Activated CD8-positive, alpha-beta memory T cell treated with anti-CD3 and anti-CD28 coated beads for 4 hours (primary cell): ENCODE results near the gene SACM1L.
"Not testable (repeated sequence)": the region's sequence is repeated elsewhere in the genome, so short reads cannot be mapped to it uniquely, and the experiment has no call there.

ENCODE experiments used
- DNase-seq, 2 donors: peaks; one replicate each; pipeline ENCODE4 v3.0.0-alpha.2; 2020; ENCODE audit warnings: low read depth in 2 of 2

SACM1L gene

GRCh38 chr3:45666757-45667431 is 22.3 kb upstream of the SACM1L start:
- no peak for DNase-seq

- no peak for DNase-seq
Measured at GRCh38 chr3:45667569-45667934, 21.6 kb upstream of the SACM1L start.

DNA sequence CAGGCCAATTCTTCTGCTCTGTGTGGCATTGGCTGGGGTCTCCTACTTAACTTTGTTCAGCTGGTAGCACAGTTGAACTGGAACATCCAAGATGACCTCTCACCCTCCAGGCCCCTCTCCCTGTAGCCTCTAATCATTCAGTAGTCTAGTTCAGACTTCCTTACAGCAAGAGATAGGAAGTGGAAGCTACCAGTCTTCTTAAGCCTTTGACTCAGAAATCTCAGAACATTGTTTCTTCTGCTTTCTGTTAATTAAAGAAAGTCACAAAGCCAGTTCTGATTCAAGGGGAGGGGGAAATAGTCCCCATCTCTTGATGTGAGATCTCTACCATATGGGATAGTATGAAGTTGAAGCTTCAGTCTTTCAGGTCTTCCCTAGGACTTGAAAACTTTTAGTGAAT is 18.8 kb upstream of the SACM1L start:
- no peak for DNase-seq

DNA sequence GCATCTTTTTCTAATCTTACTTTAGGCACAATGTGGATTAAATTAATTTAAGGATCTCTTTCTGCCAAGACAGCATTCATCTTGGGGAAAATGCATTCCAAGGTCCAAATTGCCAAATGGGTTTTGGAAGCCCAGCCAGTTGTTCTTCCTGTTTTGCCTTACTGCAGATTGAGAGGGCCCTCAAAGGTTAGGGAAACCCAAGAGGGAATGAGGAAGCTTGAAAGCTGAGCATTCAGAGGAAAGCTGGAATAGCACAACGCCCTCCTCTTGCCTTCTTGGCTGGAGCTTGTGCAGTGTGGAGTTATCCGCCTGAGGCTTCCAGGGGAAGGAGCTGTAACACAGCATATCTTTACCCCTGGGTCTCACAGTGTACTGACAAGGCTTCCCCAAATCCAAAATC is 18.2 kb upstream of the SACM1L start:
- no peak for DNase-seq

DNA sequence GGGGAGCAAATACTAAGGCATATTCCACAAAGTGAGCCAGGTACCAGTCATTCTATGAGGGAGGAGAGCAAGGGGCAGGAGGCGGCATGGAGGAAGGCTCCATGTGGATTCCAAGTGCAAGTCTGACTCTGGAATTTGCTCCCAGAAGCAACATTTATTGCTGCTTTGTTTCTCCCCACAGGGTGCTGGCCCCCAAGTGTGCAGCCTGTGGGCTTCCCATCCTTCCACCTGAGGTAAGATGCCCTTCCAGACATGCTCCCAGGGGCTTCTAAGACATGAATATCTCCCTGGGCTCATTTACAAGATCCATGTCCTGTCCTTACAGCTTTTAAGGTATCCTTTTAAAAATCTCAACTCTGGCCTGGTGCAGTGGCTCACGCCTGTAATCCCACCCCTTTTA is 15.9 kb upstream of the SACM1L start:
- no peak for DNase-seq

DNA sequence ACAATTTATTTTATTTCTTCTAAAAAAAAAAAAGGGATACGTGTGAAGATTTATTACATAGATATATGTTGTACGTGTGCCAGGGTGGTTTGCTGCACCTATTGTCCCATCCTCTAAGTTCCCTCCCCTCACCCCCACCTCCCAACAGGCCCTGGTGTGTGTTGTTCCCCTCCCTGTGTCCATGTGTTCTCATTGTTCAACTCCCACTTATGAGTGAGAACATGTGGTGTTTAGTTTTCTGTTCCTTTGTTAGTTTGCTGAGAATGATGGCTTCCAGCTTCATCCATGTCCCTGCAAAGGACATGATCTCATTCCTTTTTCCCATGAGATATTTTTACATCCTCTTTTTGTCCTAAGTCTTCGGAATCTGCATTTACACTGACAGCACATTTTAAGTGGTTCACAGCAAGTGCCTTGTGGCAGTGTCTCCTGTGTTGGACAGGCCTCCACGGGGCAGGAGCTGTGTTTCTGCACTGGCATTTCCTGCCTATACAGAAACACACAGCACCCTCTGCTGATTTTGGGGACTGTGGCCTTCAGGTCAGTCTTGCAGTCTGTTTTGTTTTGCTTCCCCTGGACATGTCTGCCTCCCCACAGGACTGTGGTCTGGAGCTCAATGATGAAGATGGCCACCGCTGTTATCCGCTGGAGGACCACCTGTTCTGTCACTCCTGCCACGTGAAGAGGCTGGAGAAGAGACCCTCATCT is 12.7 kb upstream of the SACM1L start:
- DNase-seq = no peak

- DNase-seq = peak in 1 of 2 donors; percentile 13
Measured at GRCh38 chr3:45677033-45677446, 12.2 kb upstream of the SACM1L start.

- DNase-seq = no peak
Measured at GRCh38 chr3:45677841-45678240, 11.4 kb upstream of the SACM1L start.

- DNase-seq = no peak
Measured at GRCh38 chr3:45679805-45680204, 9.4 kb upstream of the SACM1L start.

GRCh38 chr3:45681221-45681620 is 8.0 kb upstream of the SACM1L start:
- DNase-seq = no peak

DNA sequence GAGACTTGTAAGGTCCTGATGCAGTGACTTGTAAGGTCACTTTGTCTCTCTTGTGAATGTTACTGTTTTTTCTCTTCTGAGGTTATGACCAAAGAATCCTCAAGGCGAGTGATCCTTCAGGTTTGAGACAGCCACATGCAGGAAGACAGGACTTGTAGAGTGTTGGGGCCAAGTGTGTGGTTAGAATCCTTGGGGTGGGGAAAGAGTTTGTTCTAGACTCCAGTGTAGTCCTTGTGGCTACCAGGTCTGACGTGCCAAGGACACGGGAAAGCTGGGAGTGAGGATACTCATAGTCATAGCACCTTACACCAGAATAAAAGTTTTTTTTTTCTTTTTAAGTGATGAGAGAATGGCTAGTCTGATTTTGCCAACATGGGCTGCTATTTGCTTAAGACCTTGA is 7.3 kb upstream of the SACM1L start:
- no peak for DNase-seq

DNA sequence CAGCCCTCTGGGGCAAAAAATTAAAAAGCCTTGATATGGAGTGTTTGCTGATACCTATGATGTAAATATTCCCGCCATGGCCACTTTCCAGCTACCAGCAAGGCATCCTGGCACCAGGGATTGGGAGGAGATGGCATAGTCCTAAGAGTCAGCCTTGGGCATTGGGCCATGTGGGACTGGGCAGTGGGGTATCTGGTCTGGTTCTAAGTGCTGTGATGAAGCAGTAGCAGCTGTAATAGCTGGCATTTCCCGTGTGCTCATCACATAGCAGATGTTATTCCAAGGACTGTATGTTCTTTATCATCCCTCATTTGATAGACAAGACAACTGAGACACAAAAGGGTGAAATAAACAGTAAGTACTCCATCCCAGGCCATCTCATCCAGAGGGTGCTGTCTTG is 6.9 kb upstream of the SACM1L start:
- DNase-seq = no peak

DNA sequence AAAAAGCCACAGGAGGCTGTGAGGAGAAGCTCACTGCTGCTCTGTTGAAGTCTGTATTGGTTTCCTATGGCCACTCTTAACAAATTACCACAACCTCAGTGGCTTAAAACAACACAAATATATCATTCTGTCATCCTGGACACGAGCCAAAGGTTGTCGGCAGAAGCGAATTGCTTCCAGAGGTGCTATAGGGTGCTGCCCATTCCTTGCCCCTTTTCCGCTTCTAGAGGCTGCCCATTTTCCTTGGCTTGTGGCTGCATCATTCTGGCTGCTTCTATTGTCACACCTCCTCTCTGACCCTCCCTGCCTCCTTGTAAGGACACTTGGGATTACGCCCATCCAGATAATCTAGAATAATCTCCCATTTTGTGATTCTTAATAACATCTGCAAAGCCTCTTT is 6.4 kb upstream of the SACM1L start:
- no peak for DNase-seq

DNA sequence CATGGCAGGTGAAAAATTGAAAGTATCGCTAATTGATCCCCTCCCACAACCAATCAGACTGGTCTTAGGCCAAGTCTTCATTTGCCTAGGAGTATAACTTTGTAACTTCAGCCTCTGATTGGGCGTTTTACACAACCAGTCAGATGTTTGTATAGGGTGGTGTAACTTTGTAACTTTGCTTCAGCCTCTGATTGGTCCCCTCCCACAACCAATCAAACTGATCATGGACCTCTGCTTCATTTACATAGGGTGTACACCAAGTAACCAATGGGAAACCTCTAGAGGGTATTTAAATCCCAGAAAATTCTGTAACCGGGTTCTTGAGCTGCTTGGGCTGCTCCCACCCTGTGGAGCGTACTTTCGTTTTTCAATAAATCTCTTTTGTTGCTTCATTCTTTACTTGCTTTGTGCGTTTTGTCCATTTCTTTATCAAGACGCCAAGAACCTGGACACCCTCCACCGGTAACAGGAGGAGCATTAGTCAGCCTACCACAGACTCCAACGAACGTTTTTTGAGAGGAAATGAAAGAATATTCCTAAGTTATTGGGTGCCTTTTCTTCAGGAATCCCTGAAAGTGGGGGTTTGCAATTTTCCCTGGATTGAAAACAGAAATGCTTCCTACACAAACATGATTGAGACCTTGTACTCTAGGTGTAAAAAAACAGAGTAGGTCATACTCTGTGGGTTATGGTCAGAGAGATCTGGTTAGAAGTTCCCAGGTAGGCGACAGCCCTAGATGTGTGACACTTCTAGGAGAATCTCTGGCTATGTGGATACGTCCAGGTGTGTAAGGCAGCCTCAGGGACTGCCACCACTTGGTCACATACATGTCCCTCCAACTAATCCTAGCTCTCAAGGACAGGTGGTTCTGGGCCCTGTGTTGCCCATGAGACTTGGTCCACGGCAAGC is 5.5 kb upstream of the SACM1L start:
- no peak for DNase-seq

GRCh38 chr3:45684327-45684892 is 4.8 kb upstream of the SACM1L start:
- DNase-seq = no peak

DNA sequence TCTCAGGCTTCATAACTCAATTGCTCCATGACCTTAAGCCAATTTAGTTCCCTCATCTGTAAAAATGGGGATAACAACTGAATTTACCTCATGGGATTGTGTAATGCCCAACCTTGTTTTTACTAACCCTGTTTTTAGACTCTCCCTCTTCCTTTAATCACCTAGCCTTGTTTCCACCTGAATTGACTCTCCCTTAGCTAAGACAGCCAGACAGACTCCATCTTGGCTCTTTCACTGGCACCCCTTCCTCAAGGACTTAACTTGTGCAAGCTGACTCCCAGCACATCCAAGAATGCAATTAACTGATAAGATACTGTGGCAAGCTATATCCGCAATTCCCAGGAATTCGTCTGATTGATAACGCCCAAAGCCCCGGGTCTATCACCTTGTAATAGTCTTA is 3.5 kb upstream of the SACM1L start:
- DNase-seq = not testable (repeated sequence)

DNA sequence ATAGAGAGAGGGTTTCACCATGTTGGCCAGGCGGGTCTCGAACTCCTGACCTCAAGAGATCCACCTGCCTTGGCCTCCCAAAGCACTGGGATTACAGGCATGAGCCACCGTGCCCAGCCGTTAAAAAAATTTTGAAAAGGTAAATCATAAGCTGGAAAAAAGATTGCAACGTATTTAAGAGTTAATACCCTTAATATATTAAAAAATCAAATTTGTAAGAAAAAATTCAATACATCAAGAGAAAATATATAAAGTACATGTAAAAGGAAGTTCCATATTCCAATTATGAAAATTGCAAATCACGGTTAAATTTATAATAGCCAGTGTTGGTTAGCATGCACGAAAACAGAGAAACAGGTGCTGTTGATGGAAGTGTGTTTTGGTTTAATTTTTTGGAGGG is 2.3 kb upstream of the SACM1L start:
- DNase-seq = no peak

DNA sequence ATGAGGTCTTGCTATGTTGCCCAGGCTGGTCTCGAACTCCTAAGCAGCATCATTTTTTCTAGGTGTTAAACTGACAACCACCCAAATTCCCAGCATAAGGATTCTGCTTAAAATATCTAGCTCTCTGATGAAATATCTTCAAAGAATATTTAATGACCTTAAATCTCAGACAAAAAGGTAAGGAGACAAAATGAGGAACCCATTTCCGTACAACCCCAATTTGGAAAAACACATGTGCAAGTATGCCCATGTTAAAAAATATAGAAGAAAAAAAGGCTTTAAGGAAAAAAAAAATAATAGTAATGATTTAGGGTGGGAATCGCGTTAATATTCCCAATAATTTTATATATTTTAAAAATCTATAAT is 1.4 kb upstream of the SACM1L start:
- DNase-seq = no peak

DNA sequence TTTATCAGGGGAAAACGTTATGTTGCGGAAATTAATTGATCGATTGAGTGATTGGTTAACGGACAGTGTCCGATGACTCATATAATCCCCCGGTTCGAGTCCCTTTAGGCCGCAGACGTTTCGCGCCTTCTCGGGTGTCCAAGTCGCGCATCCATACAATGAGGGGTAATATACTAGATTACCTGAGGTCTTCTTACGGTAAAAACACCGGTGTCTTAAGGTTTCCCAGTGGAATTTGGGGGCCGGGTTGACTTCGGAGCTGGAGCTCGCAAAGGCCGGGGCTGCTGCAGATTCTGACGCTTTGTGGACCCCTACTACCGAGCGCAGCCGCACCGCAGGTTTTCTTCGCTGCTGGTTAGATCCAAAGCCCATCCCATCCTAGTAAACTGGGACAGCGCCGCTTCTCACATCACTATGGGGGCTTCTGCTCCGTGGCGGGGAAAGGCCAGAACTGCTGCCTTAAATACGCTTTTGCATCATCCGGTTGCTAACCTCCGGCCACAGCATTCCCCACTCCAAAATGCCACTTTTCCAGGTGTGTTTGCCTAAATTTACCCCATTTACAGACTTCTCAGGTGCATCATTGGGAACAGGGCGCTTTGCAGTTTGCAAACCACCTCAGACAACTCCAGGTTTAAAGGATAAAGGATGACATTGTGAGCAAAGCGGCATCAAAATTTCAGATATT is 858 bp upstream of the SACM1L start:
- DNase-seq = no peak

DNA sequence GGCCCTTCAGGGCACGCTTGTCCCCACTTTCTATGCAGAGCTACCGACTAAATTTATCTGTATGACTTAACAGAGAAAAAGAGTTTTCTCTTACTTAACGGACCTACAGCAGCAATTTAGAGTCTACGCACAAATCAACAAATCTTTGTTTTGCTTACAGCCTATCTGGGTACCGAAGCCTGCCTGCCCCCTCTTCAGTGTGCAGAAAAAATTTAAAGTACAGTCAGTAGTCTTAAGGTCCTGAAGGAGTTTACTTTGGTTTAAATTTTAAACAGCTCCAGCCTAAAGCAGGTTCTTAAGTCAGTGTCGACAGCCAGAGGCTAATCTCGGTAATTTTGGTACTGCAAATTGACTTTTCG is 570 bp downstream of the SACM1L start:
- DNase-seq = no peak

DNA sequence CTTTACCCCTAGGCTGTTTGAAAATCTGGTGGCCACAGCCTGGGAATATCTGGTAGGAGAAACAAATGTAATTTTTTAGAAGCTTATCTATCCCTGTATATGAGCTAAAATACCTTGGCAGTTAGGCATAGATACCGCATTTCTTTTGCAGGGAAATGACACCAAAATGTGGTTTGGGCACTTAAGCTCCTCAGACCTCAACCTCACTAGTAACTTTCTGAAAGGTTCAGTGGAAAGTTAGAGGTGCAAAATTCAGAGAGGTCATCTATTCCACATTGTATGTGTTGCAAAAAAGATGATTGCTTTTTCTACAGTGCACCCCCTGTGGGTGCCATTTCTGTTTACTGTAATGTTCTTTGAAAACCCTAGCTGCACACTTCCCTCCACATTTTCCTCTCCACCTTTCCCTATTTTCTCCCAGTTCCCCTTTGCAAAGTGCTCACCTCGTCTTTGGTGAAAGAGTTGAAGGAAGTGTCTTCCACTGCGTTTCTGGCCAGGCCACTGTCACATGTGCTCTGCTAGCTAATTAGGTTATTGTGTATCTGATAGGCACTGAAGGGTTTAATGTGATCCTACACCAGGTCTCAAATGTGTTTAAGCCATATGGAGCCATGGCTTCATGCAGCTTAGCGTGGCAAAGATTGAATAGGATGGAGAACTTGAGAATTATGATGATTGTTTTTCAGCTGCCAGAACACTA is 1.3 kb downstream of the SACM1L start:
- no peak for DNase-seq
